ENCODE results near the gene ADGRL3.
"Not testable (repeated sequence)": the region's sequence is repeated elsewhere in the genome, so short reads cannot be mapped to it uniquely, and the experiment has no call there.

ADGRL3 gene

DNA sequence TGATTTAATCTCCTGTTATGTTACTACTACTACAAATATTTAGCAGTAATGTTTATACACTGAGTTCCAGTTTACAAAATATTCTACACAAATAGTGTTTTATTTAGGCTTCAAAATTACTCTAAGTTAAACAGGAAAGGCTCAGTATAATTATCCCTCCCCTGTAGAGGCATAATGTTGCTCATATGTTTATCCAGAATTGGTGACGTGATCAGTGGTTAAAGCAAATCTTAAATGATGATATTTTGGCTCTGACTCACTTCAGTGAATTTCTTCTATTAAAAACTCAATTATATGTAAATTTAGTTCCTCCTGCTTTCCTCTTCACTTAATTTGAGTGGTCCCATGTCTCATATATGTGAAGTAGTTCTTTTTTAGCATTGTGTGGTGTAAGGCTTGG, 438.5 kb downstream of the ADGRL3 start:
- no peak for DNase-seq (ENCODE audit: low spot score)

DNA sequence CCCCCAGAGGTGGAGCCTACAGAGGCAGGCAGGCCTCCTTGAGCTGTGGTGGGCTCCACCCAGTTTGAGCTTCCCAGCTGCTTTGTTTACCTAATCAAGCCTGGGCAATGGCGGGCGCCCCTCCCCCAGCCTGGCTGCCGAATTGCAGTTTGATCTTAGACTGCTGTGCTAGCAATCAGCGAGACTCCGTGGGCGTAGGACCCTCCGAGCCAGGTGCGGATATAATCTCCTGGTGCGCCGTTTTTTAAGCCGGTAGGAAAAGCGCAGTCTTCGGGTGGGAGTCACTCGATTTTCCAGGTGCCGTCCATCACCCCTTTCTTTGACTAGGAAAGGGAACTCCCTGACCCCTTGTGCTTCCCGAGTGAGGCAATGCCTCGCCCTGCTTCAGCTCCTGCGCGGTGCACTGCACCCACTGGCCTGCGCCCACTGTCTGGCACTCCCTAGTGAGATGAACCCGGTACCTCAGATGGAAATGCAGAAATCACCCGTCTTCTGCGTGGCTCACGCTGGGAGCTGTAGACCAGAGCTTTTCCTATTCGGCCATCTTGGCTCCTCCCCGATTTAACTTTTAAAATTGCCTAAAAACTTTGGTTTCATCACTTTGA, 446.7 kb downstream of the ADGRL3 start:
- DNase-seq (ENCODE audit: low spot score) = not testable (repeated sequence)

DNA sequence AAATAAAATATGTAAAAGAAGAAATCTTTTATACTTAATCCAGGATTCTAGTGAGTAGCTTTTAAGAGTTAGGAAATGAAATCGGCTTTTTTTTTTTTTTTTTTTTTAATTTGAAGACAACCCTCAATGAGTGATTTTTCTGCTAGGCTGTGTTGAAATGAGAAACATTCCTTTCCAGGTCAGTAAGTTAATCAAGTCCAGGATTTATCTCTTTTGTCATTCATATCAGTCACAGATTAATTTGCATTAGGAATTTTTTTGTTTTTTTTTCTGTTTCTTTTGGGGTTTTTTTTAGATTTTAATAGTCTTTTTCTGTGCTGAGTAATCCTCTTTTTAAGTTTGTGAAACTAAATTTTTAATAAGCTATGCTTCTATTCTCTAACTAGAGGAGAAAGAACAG, 448.1 kb downstream of the ADGRL3 start:
- DNase-seq (ENCODE audit: low spot score) = no peak

DNA sequence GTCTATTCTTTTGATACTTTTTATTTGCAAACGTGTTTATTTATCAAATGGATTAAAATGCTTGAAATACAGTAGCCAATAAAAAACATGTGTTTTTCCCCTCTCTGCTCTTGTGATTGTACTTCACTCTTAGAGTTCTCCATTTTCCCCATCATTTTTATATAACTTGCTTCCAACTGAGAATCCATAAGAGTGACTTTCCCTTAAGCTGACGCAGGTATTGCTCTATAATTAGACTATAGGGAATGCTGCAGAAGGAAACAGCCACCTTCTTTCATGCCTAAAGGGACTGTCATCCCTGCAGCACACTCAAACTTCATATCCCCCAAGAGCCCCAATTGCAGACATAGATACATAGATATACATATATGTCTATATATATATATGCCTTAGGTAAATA, 456.9 kb downstream of the ADGRL3 start:
- peak; percentile 19 for DNase-seq (ENCODE audit: low spot score)

DNA sequence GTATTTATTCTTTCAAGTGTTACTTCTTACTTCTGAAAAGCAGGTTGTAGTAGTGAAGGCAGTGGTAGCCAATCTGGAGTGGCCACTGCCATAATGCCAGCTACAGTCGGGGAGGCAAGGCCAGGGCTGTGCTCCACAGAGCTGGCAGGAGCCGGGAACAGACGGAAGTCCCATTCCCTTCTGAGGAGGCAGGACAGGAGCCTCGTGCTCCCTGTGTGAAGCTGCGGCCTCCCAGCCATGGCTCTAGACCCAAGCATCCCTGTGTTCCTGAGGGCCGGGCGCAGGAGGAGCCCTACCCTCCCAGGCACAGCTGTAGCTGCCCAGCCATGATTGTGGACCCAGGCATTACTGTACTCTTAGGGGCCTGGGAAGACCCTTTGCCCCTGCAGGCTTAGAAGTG, 461.8 kb downstream of the ADGRL3 start:
- no peak for DNase-seq (ENCODE audit: low spot score)

DNA sequence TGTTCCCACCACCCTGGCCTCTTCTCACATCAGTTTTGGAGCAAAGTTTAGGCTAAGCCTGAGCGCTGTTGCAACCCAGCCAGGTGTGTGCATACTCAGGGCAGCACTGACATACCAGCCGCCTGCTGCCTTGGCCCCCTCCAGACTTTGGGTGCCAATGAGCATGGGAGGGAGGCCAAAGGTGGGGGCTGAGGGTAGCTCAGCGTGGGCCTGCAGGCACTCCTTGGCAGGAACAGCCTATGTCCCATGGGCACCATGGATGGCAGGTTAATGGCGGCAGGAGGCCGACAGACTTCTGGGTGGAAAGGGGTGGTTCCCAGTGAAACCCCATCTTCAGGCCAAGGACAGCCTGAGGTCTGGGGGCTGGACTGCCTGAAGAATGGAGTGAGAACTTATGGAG, 462.2 kb downstream of the ADGRL3 start:
- no peak for DNase-seq (ENCODE audit: low spot score)

DNA sequence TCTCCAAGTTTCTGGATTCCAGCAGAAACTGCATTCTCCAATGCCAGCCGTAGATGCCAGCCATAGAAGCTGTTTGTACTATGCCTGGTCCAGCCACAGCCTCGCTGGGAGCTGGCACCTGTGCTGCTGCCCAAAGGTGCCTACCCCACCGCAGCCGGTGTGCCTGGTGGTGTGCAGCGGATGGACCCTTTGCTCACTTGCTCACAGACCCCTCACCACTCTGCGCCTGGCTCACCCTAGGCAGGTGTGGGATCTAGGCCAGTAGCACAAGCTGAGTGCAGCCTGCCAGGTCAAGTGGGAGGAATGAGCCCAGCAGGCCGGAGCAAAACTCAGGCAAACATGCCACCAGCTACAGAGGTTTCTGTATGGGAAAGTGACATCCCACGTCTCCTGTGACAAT, 463.2 kb downstream of the ADGRL3 start:
- no peak for DNase-seq (ENCODE audit: low spot score)

DNA sequence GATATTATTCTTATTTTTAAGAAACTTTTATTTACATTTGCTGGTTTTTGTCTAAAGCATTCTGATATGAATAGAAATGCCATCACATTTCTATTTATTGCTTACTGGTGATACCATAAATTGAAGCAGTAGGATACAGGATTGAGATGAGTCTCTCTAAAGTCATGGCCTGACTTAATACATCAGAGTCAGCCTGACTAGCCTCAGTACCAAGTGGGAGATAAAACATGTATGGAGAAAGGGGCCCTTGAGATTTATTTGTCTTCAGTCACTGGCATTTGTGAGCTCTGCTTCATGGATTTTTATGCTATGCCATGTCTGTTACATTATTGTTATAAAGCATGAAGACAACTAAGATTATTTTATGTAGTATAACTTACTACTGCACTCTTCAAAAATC, 465.5 kb downstream of the ADGRL3 start:
- no peak for DNase-seq (ENCODE audit: low spot score)

DNA sequence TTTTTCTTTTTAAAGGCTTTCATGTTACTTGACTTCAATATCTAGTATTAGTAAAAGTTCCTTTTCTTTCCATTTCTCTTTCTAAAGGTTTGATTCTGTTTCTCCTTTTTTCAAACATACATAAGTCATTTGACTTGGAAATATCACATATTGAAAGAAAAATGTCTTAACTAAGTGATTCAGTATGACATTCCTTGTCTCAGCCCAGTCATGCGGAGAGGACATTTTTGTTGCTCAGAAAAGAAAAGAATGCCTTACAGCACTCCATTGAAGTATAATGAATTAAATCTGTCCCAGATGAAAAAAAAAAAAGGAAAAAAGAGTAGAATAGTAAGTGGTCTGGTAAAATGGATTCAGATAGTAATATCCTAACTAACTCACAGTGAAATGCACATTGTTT, 466.1 kb downstream of the ADGRL3 start:
- DNase-seq (ENCODE audit: low spot score) = no peak

DNA sequence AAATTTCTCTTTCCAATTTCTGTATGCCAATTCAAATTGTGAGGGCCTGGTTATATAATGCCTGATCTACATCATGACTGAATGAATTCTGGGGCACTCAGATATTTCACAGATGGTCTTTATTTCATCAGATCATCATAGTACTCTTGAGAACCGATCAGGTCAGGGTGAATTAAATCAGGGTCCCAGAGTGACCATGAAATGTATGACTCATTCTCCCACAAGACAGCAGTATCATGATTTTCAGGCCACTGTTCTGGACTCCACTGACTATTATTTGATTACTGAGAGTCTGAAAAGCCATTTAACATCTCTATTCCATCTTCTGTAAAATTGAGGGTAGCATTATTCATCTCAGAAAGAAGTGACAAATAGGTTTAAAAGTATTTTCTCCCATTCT, 471.5 kb downstream of the ADGRL3 start:
- DNase-seq (ENCODE audit: low spot score) = no peak

DNA sequence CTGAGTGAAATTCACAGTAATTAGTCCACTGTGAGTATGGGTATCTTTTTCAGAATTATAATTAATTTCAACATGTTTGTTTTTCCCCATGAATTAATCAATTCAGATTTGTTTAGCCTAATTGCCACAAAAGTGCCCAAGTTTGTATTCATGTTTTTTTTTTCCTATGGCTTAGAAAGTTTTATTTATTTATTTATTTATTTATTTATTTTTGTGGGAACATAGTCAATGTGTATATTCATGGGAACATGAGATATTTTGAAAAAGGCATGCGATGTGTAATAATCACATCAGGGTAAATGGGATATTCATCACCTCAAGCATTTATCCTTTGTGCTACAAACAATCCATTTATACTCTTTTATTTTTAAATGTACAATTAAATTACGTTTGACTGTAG, 475.3 kb downstream of the ADGRL3 start:
- no peak for DNase-seq (ENCODE audit: low spot score)

DNA sequence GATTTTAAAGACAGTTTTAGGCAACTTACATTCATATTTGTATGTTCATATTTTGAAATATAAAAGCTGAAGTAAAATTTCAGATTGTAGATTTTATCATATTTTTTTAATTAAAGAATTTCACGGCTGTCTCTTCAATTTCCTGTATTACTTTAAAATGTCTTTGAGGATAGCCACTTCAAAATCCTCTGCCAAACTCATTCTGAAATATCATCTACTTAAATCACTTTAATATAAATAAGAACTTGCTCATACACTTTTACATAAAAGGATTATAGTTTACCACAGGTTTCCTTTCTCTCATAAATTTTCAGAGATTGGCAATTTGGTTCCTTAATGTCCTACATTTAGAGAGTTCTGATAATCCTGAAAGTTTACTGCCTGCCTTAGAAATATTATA, 478.2 kb downstream of the ADGRL3 start:
- DNase-seq (ENCODE audit: low spot score) = no peak

DNA sequence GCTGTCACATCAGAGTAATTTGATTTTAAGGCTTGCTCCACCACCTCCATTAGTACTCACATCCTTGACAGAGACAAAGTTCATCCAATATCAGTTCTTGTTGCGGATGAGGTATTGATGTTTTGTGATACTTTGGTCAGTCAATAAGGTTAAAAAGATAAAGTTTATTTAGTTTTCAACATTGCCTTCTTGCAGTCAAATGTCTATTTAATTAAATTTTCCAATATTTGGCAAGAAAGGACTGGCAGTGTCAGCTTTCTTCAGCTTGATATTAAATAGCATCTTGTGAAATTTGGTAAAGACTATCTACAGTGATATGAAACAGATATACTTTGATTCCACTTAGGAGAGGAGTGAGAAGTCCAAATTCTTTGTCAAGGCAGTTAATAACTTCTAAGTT, 493.4 kb downstream of the ADGRL3 start:
- DNase-seq (ENCODE audit: low spot score) = no peak

DNA sequence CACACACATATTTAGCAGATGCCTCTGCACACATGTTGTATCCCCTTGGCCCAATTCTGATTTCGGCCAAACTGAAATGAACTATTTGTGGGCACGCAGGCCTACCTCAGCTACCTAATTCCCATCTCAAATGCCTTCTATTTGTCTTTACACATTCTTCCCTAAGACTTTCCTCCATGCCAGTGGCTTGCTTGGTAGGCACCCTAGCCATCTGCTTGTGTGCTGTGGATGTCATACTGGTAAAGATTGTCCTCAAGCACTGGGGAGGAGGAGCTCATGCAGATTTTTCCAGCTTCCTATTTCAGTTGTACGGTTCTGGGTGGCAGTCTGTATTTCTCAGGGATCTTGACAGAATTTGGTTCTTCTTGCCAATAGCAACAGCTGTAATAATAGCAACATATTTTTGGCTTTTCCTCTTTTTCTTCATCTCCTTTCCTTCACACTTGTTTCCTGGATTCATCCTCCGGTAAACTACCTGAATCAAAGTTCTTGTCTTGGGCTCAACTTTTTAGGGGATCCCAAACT, 514.3 kb downstream of the ADGRL3 start:
- DNase-seq (ENCODE audit: low spot score) = no peak

DNA sequence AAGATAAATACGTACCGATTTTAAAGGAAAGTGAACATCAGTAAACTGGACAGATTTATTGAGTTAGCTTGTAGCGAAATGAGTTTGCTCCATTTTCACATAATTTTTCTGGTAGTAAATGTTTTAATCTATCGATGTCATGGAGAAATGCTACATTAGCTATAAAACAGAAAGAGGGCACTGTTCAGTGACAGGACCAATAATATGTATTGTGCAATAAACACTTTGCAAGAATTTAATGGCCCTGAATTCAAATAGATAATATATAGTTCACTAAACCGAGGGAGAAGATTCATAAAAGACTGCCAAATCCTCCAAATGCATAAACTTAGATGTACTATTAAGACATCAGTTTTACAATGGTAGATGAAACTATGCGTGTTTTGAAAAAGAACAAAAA, 516.3 kb downstream of the ADGRL3 start:
- DNase-seq (ENCODE audit: low spot score) = no peak

DNA sequence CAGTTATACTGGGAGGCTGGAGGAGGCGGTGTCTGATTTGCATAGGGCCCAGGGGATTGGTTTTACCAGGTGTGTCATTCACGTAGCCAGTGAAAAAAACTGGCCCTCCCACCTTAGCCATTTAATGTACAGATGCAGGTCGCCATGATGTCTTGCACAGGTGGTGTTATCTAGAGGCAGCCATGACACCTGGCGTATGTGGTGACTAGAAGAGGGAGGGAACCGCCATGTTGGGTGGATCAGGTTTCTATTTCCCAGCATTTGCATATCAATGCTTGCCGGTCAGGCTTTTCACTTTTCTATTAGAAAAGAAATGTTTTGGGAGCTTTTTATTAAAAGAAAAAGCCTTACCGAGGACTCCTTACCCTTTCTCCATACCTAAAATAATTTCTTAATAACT, 523.4 kb downstream of the ADGRL3 start:
- no peak for DNase-seq (ENCODE audit: low spot score)

DNA sequence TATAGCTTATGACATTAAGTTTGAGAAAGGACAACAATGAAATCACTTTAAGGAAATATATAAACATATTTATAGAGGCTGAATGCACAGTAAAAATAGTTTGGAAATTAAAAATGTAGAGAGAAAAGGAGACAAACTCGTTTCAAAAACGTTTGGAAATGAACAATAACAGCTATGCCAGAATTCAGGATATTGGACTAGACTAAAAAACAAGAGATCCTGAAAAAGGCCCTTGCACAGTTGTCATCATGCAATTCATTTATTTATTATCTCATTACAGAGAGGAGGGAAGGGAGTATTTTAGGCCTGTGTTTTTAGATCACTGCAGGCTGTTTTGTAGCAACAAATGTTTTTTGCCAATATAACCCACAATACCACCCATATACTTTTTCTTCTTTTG, 527.2 kb downstream of the ADGRL3 start:
- DNase-seq (ENCODE audit: low spot score) = no peak

DNA sequence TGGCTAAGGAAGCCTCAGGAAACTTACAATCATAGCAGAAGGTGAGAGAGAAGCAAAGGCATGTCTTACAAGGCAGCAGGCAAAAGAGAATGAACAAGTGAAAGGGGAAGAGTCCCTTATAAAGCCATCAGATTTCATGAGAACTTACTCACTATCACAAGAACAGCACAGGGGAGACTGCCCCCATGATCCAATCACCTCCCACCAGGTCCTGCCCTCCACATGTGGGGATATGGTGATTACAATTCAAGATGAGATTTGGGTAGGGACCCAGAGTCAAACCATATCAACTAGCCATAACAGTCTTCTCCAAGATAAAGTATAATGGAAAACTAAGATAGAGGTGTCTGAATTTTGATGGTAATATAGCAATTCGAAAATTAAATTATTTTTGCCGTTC, 534.3 kb downstream of the ADGRL3 start:
- DNase-seq (ENCODE audit: low spot score) = no peak

DNA sequence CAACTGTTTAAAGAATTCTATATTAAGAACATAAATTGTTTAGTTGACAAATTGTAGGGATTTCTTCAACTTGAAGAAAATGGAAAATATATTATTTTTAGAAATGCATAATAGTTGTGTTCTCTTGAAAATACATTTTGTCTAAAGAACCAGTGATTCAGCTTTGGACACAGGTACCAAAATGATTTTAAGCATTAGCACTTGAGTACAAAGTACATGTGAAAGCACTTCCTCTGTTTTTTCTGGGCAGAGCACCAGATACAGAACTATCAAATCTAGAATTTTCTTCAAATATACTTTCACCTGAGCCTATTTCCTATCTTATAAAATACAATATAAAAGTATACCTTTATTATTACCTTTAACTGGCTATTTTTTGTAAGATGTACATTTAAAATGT, 539.8 kb downstream of the ADGRL3 start:
- DNase-seq (ENCODE audit: low spot score) = no peak

DNA sequence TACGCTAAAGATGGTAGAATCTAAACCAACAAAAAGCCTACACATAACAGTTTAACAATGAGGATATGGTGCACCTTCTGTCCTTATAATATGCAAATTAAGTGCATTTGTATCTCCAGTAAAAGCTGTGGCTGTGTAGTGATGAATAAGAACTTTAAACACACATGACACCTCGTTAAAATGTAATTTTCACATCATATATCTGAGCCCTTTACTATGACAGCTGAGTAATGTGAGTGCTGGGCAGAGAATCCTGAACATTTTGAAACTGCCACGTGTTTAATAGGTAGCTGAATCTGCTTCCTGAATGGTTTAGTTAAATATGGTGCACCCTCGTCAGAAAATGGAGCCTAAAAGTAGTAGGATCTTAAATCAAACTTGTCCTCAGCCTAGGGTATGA, 540.8 kb downstream of the ADGRL3 start:
- DNase-seq (ENCODE audit: low spot score) = no peak

DNA sequence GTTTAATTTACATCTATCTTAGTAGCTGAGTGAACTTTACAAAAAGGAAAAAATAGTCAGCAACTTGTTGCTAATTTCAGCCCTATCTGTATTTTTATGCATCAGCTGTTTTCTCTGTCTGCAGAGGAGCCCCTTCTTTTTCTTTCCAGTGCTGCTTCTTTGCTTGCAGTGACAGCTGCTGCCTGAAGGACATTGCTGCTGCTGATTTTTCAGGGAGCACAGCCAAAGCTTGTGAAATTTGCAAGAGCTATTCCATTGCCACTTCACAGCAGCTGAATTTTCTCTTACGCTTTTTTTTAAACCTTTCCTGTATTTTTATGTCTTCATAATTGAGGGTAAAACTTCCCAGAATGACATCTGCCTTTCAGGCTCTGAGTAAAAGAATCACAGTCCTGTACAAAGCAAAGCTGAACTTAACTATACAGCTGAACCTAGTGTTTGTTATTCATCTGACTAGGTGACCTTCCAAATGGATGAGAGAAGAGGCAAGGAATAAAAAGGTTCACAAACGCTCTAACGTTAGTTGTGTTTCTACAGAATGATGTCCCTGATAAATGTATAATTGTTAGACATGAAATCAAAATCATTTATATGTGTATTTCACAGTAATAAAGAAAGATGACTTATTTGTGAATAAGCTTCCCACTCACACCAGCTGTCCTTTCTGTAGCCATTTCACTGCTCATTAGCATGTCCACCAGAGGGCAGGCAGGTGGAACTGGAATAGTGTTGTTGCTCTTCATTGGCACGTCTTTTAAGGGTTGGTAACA, 541.4 kb downstream of the ADGRL3 start:
- peak; percentile 24 for DNase-seq (ENCODE audit: low spot score)

DNA sequence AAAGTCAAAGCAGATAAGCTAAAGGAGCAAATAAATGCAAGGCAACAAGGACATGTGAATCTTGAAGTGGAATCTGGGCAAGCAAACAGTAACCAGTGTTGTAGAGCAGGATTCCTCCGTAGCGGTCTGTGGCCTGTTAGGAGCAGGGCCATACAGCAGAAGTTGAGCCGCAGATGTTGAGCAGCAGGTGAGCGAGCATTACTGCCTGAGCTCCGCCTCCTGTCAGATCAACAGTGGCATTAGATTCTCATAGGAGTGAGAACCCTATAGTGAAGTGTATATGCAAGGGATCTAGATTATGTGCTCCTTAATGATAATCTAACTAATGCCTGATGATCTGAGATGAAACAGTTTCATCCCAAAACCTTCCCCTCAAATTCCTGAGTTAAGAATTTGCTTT, 550.7 kb downstream of the ADGRL3 start:
- no peak for DNase-seq (ENCODE audit: low spot score)

DNA sequence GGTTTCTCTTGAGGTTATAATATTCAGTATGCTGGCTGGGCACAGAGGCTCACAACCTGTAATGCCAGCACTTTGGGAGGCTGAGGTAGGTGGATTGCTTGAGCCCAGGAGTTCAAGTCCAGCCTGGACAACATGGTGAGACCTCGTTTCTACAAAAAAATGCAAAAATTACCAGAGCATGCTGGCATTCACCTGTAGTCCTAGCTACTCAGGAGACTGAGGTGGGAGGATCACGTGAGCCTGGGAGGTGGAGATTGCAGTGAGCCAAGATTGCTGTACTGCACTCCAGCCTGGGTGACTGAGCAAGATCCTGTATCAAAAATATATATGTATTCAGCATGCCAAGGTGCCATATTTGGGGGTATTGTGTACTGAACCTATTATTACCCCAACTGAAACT, 552.5 kb downstream of the ADGRL3 start:
- no peak for DNase-seq (ENCODE audit: low spot score)

DNA sequence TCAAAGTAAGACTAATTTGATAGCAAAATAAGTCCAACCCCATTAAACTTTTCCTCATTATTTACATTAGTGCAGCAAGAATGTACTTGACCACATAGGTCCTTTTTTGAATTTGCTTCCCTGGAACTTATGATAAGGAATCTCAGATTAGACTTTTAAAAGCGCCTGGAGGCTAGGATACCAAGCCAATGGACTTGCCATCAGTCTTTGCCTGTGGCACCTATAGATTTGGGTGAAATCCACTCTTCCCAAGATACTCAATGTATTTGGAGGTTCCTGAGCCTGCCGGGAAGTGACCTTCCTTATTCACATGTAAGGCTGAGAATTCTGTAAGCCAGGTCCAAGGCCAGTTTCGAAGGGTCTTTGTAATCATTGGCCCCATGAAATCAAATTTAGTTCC, 553.6 kb downstream of the ADGRL3 start:
- DNase-seq (ENCODE audit: low spot score) = no peak
